Measurements from ENCODE around the gene RBFA.
A peak's percentile ranks its signal among the peaks of the same experiment; 100 is the strongest.
"Not testable (repeated sequence)": the region's sequence is repeated elsewhere in the genome, so short reads cannot be mapped to it uniquely, and the experiment has no call there.

The RBFA gene, protein sequence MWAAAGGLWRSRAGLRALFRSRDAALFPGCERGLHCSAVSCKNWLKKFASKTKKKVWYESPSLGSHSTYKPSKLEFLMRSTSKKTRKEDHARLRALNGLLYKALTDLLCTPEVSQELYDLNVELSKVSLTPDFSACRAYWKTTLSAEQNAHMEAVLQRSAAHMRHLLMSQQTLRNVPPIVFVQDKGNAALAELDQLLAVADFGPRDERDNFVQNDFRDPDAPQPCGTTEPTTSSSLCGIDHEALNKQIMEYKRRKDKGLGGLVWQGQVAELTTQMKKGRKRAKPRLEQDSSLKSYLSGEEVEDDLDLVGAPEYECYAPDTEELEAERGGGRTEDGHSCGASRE

DNA sequence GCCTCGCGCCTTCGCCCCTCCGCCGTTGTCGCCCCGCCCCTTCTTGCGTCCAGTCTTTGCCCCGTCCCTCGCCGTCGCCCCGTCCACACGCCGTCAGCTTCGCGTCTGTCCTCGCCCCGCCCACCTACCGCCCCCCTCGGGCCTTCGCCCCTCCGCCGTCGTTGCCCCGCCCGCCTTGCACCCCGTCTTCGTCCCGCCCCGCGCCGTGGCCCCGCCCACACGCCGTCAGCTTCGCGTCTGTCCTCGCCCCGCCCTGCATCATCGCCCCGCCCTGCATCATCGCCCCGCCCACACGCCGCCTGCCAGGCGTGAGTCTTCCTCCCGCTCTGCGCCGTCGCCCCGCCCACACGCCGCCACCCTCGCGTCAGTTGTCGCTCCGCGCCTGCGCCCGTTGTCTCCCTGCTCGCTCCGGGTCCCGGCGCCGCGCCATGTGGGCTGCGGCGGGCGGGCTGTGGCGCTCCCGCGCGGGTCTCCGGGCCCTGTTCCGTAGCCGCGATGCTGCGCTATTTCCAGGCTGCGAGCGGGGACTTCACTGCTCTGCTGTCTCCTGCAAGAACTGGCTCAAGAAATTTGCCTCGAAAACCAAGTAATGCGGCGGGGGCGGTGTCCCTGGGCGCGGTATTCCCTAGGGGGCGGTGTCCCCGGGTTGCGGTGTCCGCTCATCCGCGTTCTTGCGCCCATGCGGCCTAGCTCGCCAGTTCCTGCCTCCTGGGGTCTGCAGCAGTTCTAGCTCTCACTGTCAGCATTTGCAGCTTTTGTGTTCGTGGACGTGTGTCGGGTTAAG lies at the start of gene RBFA:
Gene RBFA (plus strand): TSS at position 367 of the 784 bp plus-strand sequence. CDS start 62 bp downstream, at position 429.
- peak; percentile 99 for DNase-seq

DNA sequence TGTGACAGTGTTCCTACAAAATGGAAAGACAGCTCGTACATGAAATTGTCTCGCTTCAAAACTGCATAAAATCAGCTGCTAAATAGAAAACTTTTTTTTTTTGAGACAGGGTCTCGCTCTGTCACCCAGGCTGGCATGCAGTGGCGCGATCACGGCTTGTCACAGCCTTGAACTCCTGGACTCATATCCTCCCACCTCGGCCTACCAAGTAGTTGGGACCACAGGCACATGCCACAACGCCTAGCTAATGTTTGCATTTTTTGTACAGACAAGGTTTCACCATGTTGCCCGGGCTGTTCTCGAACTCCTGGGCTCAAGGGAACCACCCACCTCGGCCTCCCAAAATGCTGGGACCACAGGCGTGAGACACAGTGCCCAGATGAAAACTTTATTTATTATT lies 49.1 kb upstream of the RBFA start:
- no peak for DNase-seq

DNA sequence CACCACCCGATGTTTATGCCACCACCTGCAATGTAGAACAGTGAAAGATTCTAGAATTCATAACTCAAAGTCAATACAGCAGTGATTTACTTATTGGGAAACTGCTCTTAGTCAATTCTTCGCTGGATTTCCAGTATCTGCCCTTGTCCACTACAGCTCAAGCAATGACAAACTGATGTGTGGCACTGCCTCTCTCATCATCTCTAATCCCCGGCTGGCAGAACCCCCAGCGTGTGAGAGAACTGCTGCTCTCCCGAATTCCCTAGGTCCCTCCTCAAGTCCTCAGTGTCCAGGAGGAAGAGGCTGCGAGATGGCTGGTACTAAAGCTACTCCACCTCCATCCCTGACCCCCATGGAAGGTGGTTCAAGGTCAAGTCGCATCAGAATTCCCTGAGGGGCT lies 47.5 kb upstream of the RBFA start:
- DNase-seq, result no peak

DNA sequence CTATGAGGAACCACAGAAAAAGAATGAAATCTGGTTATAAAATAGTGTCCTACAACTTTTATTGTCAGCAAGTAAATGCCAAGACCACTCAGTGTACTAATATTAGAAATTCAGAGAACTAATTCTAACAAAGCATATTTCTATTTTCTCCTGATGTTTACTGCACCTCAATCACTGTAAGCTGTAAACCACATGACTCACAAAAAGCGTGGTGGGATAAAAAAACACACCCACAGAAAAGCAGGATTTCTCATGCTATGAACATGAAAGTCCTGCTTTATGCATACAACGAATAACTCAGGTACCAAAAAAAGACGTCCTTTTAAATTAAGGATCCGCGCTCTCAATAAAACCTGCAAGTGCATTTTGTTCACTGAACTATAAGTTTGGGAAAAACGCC lies 46.7 kb upstream of the RBFA start:
- DNase-seq, result no peak

DNA sequence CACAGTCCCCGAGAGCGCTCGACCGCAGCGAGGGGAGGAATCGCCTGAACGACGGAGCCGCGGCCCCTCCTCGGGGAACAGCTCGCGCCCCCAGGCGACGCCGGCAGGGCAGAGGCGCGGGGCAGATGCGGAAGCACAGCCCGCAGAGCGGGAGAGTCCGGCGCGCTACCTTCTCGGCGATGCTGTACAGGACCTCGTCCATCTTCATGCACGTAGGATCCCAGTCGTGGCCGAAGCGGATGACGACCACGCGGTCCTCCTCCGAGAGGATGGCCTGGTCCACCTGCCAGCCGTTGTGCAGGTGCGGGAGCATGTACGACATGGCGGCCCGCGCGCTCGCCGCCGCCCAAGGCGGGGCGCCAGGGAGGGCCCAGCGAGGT lies 46.2 kb upstream of the RBFA start:
- peak; percentile 67 for DNase-seq

DNA sequence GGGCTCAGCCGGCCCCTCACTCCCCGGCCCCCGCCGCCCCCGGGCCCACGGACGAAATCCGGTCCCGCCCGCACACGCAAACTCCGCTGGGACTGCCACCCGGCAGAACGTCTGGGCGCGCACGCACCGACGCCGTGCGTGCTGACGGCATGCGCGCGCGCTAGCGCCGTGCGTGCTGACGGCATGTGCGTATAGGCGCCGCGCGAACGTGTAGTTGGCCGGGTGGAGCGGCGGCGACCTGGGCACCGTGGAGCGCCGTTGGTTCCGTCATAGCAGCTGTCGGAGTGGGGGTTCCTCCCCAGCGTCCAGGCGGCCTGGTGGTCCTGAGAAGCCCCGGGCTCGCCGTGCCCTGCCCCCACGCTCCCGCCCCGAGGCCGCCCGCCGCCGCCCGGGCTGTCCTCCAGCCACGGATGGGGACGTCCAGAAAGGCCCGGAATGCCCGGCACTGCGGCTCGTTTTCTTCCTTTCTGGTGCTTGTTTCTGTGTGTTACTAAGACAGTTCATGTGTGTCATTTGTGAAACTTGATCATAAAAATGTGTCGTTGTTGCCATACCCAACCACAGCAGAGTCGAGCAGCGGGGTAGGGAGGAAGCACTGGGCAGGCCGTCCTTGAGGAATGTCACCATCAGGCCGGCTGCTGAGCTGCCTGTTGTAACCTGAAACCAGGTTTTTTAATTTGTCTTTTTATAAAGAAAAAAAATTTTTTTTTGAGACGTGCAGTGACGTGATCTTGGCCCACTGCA lies 45.6 kb upstream of the RBFA start, which contains the start of gene TXNL4A:
Gene TXNL4A (minus strand): TSS at position 113 of the 744 bp plus-strand sequence. CDS start 171 bp downstream, outside the sequence.
- DNase-seq, result peak; percentile 86

DNA sequence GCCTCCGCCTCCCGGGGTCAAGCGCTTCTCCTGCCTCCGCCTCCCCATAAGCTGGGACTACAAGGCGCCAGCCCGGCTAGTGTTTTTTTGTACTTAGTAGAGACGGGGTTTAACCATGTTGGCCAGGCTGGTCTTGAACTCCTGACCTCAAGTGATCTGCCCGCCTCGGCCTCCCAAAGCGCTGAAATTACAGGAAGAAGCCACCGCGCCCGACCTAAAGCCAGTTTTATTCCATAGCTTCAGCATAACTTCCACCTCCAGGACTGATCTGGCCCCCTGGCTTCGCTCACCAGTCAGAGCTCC lies 45.1 kb upstream of the RBFA start:
- DNase-seq, result no peak

DNA sequence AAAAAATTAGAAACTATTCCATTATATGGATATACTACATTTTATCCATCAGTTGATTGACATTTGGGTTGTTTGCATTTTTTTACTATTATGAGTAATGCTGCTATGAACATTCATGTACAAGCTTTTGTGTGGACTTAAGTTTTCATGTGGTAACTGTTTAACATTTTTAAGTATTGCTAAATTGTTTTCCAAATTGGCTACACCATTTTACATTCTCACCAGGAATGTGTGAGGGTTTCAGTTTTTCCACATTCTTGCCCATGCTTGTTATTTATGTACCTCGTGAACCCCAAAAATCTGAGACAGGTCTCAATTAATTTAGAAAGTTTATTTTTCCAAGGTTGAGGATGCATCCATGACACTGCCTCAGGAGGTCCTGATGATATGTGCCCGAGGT lies 42.7 kb upstream of the RBFA start:
- no peak for DNase-seq

DNA sequence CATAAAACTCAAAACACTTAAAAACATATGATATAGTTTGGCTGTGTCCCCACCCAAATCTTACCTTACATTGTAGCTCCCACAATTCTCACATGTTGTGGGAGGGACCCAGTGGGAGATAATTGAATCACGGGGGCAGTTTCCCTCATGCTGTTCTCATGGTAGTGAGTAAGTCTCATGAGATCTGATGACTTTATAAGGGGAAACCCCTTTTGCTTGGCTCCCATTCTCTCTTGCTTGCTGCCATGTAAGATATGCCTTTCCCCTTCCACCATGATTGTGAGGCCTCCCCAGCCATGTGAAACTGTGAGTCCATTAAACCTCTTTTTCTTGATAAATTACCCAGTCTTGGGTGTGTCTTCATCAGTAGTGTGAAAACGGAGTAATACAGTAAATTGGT lies 34.5 kb upstream of the RBFA start:
- not testable (repeated sequence) for DNase-seq

DNA sequence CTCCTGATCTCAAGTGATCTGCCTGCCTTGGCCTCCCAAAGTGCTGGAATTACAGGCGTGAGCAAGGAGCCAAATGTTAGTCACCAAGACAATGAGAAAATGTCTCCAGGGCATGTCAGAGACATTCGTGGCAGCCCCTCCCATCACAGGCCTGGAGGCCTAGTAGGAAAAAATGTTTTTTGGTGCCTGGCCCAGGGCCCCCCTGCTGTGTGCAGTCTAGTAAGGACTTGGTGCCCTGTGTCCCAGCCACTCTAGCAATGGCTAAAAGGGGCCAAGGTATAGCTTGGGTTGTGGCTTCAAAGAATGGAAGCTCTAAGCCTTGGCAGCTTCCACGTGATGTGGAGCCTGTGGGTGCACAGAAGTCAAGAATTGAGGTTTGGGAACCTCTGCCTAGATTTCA lies 33.4 kb upstream of the RBFA start:
- DNase-seq, result no peak

DNA sequence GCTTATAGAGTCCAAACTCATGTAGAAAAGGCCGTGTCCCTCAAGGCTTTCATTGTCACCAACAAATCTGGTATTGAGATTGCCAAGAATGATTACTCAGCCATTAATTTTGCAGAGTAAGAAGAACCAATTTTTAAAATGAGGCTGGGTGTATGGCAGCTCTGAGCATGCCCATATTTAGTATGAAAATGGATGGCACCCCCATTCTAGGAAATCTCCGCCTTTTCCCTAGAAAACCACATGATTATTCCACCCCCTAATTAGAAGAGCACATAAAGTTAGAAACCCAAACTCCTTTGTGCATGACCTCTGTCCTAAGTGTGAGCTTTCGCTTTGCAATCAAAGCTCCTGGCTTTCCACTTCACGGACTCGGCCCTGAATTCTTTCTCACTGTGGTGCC lies 31.8 kb upstream of the RBFA start:
- no peak for DNase-seq

DNA sequence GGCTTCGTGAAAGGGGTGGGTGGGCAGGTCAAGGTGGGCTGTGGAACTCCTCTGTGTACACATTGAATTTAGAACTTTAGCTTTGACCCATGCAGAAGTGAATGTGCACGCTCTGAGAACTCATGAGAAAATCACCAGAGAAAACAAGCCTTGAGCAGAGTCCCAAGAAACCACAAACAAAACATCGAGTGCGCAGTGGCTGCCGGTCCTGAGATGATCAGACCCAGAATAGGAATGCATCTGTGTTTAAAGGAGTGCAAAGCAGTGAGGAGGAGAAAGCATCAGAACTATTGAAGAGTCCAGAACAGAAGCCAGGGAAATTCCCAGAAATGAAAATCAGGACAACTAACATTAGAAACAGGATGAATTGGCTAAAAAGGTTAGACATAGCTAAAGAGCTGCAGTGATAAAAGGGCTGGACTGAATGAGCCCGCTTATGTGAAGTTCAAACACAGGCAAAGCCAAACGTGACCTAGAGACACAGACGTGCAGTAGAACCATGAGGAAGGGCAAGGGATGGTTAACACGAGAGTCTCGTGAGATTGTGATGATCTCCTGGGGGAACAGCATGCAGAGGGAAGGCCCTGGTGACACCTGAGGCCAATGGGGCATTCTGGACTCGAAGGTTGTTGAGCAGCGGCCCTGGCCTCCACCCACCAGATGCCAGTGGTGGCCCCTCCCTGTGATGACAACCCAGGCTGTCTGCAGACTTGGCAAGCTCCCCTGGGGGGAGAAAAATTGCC lies 29.5 kb upstream of the RBFA start:
- no peak for DNase-seq

DNA sequence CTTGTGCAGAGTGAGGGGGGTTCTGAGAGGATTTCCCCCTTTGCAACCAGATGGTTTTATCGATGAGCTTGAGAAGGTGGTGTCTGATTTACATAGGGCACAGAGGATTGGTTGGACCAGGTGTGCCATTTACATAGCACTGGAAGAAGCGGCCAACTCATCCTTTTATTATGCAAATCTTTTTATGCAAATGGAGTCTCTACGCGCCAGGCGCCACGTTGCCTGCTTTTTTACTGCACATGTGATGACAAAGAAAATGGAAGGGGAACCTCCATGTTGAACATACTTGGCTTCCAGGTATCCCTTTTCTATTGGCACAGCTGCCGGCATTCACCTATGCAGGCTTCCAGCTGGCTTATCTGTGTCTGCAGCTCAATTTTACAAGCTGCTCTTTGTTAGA lies 27.5 kb upstream of the RBFA start:
- DNase-seq, result no peak

DNA sequence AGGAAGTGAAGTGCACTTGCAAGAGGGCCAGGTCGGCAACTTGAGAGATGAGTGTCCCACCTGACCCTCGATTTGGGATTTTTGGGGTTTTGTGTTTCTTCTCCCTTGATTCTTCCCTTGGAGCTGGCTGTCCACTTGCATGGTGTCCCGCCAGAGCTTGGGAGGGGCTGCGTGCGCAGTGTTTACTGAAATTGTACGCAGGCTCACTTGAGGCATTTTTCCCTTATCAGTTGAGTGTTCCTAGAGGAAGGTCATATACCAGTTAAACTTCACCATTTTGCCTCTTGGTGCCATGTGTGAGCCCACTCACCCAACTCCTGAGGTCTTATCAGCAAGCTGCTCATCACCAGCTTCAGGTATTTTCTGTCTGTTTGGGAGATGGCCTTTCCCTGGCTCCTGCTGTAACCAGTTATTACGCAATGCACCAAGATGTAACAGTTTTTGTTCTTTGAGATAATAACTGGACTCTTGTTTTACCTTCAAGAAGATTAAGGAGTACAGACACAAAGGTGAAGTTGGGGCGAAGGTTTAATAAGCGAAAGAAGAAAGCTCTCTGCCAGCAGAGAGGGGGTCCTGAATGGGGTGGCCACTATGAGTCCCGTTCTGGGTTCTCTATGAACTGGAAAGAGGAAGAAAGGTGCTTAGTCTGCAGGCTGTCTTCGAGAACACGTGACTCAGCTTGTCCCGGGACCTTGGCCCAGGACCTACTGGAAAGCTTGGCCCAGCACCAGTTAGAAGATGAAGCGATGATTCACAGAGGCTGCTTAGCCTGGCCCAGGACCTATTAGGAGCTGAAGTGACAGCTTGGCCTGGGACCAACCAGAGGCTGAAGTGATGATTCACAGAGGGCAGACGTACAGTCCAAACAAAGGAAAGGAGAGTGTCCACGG lies 24.3 kb upstream of the RBFA start:
- no peak for DNase-seq

DNA sequence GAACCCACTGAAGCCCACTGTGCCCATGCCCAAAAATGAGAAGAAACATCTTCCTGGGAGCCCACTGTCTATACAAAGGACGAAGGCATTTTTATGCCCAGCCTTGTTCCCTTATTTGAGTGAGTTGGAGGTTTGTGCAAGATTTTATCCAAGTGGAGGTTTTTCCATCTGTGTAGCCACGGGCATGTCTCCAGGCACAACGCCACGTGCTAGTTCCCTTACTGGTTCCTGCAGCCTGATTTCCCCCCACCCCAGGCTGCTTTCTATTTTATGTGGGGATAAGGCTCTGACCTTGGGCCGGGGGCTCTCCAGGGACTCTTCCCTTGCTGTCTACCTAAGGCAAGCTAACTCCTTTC lies 23.7 kb upstream of the RBFA start:
- DNase-seq, result no peak

DNA sequence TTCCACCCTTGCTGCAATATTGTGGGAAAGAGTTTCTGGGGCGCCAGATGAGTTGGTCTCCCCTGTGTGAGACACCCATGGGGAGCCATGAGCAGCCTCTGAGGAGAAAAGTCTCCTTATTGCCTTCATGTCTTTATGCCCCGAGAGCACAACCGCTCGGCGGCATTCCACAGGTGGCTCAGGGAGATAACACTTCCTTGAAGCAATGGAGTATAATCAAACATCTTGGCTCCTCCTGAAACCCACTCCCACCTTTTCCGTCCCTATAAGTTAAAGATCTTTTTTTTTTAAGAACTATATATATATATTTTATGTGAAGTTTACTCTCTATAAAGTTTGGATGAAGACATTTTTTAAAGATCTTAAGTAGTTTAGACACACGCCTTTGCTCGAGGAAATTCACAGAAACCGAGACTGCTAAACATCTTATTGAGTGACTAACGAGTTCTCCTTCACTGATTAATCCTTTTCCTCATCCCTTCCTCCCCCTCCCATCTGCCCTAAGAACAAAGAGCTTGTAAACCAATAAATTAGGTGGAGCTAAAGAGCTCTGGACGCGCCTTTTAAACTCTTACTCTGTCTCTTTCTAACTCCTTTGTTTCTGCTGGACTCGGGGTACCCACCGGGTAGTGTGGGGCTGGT lies 22.6 kb upstream of the RBFA start:
- DNase-seq, result not testable (repeated sequence)

DNA sequence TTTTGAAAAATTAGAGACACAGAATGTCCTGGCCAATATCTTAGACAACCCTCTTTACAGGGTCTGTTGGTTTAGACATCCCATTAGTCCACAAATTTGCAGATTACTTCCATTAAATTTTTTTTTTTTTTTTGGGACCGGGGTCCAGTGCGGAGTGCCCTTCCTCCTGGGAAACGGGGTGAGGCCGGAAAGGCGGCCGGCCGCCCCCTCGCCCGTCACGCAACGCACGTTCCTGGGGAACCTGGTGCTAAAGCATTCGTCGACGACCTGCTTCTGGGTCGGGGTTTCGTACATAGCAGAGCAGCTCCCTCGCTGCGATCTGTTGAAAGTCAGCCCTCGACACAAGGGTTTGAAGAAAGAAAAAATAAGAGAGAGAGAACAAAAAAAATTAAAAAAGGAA lies 21.5 kb upstream of the RBFA start:
- no peak for DNase-seq

DNA sequence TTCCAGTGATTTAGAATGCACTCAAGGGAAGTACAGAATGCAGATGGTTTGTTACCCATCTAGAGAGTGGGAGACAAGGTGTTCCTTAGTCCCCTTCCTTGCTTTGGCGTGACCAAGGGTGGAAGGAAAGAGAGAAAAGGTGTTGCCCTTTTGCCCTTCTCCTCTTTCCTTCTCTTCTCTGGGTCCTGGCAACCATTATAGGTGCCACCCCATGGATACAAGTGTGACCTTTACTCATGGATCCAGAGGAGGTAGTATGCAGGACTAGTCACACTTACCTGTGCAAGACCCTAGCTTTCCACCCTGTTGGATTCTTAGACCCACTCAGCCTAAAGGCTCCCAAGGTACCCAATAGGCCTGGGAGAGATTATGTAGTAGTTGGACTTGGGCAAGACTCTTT lies 11.6 kb upstream of the RBFA start:
- no peak for DNase-seq

DNA sequence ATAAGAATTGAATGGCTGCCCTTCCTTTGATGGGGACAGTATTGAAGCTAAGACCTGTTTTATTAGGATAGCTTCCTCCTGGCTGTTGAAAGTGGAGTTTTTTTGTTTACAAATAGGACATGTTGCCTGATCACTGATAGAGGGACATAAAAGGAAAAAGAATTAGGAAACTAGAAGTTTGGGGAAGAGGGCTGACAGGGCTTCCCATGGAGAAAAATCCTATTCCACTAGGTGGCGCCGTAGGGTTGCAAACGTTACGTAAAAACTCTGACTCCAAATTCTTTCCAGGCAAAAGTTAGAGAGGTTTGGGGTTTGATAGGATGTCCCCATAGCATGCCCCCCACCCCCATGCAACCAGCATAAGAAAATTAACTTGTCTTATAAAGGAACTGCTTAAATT lies 11.1 kb upstream of the RBFA start:
- no peak for DNase-seq

DNA sequence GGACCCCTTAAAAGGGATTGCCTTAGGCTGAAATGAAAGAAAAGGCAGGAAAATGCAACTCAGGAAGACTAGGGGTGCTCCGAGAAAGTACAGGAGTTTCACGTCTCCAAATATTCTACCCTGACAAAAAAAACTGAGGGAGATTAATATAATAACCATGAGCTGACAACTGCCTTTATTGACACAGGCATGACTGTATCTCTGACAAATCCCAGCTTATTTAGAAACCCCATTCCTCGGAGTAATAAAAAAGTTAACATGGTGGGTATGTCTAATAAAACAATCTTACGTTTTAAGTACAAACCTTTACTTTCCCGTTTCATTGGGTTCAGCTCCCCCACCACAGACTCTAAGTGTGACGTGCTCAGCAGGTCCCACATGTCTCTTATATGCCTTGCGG lies 7.9 kb upstream of the RBFA start:
- DNase-seq, result no peak

DNA sequence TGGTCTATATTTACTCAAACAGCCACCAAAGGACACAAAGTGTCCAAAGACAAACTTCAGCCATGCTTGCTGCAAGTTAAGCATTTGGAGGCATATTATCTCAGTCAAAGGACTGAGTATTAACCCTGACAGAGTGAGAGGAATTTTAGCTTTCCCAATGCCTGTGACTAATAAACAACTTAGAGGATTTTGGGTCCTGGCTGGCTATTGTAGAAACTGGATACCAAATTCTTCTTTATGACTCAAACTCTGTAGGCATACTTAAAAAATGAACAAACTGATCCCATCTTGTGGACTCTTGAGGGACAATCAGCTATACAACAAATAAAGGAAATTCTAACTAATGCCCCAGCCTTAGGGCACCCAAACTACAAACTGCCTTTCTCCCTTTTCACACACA lies 6.5 kb upstream of the RBFA start:
- DNase-seq, result not testable (repeated sequence)

DNA sequence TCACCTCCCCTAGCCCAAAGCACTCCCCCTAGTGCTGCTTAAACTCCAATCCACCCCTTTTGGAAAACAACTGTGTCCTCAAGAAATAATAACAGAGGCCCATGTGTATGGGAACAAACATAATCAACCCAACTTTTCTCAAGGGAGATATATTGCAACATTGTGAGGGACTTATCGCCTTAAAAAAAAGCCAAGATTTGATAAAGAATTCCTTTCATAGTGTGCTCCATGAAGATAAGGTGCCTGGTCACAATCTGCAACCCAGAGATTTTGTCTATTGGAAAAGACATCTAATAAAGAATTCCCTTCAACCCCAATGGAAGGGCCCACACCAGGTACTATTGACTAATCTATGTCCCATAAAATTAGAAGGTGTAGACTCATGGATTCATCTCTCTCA lies 4.5 kb upstream of the RBFA start:
- no peak for DNase-seq
